Inflammatory macrophage treated with lipopolysaccharide for 4 hours (primary cell): Measurements from ENCODE around the gene RNGTT.
"Not testable (repeated sequence)": the region's sequence is repeated elsewhere in the genome, so short reads cannot be mapped to it uniquely, and the experiment has no call there.

Source experiments
- DNase-seq: peaks from one replicate; pipeline ENCODE4 v3.0.0-alpha.2; 2020

RNGTT gene

GRCh38 chr6:88963139-88964090, at the start of gene RNGTT:
Gene RNGTT (minus strand): TSS chr6:88963618. CDS start chr6:88963409, 209 bp downstream.
- peak; percentile 99 for DNase-seq

DNA sequence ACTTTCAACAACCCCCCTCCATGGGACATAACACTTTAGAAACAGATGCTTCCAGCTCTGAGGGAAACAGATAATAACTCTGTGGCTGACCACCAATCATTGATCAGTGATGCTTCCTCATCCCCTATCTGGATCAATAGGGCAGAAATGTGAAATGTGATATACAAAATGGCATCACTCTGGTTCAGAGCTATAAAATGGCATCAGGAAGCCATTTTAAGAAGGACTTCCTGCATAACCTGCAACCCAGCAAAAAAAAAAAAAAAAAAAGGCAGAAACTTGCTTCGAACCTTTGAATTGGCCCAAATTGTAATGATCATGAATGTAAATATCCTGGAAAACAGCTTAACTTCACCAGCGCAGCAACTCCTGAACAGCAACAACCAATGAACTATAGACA, 48.0 kb upstream of the RNGTT start:
- no peak for DNase-seq

GRCh38 chr6:89010825-89011224, 47.4 kb upstream of the RNGTT start:
- DNase-seq = no peak

DNA sequence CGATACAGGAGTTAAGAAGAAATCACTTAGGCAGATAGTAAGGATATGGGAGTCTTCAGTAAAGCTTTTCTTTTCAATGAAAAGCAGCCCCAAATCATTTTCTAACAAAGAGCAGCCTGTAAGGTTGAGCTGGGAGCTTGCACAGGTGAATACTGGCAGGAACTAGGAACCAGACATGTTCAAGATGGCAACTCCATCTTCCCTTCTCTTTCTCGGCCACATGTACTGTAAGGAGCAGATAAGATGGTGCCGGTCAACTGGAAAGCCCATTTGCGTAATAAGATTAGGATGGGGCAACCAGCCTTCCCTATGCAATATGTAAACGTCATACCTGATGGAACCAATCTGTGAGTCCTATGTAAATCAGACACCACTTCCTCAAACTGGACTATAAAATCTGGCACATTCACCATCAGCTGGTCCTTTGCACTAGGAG, 46.2 kb upstream of the RNGTT start:
- peak; percentile 92 for DNase-seq

GRCh38 chr6:89008815-89009374, 45.5 kb upstream of the RNGTT start:
- no peak for DNase-seq

GRCh38 chr6:89008001-89008814, 44.8 kb upstream of the RNGTT start:
- DNase-seq = peak; percentile 75

GRCh38 chr6:89007209-89008000, 44.0 kb upstream of the RNGTT start:
- DNase-seq = peak; percentile 36

DNA sequence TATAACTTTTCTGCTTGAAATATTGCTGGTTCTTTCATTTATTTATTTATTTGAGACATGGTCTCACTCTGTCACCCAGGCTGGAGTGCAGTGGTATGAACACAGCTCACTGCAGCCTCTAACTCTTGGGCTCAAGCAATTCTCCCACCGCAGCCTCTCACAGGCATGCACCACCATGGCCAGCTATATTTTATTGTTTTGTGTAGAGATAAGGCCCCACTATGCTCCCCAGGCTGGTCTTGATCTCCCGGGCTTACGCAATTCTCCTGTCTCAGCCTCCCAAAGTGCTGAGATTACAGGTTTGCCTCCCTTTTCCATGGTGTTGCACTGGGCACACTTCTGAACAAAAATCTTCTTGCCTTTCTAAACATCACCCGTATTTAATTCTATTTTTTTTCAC, 39.1 kb upstream of the RNGTT start:
- no peak for DNase-seq

GRCh38 chr6:88997327-88997726, 33.9 kb upstream of the RNGTT start:
- no peak for DNase-seq

- DNase-seq = peak; percentile 51
These were observed 29.5 kb upstream of the RNGTT start for GRCh38 chr6:88992741-88993552.

DNA sequence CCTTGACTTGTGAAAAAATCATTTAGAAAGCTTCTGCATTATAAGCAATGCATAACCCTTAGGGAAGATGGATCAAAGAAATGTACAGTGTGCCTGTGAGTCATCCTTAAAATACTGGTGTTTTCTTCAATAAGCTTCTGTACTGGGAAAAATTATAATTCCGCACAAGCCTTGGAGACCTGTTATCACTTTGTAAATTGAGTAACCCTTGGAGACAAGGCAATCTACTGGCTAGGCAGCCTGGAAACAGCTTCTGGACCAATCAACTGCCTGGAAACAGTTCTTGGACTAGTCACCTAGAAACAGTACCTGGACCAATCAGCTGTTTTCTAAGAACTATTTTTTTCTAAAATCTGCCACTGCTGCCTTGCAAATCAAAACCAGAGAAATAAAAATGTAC, 25.8 kb upstream of the RNGTT start:
- no peak for DNase-seq

DNA sequence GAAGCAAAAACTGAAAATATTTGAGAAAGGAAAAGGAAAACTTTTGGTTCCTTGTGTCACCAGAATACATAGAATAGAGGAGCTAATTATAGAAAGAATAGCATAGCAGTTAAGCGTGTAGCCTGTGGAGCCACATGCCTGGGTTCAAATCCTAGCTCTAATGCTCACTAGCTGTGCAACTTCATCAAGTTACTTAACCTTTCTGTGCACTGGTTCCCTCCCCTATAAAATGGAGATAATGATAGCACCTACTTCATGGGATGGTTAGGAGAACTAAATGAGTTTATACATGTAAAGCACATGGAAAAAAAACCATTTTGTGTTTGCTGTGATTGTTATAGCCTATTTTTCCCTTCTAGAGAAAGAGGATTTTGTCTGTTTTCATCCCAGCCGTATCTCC, 24.5 kb upstream of the RNGTT start:
- no peak for DNase-seq

DNA sequence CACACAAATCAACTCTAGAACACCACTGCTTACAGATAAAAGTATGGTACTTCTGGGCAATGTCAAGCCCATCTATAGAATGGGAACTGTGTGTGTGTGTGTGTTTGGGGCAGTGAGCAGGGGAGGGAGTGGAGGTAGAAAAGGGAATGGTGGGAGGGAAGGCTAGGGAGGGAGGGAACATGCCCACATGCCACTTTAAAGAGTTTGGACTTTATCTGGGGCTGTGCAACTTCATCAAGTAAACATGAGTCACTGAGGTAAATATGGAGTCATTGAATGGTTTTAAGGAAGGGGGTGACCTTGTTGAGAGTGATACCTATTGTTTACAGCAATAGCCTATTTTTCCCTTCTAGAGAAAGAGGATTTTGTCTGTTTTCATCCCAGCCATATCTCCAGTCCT, 22.5 kb upstream of the RNGTT start:
- no peak for DNase-seq

GRCh38 chr6:88984606-88985005, 21.2 kb upstream of the RNGTT start:
- DNase-seq = no peak

GRCh38 chr6:88984152-88984551, 20.7 kb upstream of the RNGTT start:
- DNase-seq = no peak

DNA sequence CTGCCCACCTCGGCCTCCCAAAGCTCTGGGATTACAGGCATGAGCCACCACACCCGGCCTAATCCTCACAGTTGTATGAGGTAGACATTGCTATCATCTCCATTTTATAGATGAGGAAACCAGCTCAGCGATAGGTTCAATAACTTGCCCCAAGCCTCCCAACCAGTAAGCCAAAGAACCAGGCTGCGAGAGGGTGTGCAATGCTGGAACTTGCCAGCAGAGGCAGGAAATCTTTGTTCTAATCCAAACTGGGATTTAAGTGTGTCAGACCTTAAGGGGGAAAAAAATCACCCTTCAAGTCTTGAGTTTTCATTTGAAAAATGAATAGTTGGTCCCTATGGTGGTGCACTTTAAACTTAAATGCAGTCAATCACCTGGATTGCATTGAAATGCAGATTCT, 20.1 kb upstream of the RNGTT start:
- peak; percentile 65 for DNase-seq

DNA sequence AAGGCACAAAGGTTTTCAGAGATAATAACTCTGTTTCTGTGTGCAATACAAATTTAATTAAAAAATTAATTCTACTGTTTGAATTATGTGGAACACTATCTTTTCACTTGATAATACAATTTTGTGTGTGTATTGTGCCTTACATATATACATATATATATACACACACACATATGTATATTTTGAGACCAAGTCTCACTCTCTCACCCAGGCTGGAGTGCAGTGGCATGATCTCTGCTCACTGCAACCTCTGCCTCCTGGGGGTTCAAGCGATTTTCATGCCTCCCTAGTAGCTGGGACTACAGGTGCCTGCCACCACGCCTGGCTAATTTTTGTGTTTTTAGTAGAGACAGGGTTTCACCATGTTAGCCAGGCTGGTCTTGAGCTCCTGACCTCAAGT, 19.7 kb upstream of the RNGTT start:
- DNase-seq = not testable (repeated sequence)

GRCh38 chr6:88982720-88983119, 19.3 kb upstream of the RNGTT start:
- peak; percentile 80 for DNase-seq

DNA sequence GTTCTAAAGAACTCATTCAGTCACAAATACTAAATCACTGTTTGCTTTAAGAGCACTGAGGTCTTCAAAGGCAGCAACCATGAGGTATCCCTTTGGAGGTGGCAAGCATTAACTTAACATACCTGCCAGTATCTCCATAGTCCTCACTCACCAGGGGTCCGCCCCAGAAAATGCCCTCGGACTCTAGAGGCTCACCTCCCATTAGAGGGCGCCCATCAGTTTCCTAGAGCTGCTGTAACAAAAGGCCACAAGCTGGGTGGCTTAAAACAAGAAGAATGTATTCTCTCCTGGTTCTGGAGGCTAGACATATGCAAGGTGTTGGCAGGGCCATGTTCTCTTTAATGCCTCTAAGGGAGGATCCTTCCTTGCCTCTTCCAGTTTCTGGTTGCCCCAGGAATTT, 12.0 kb upstream of the RNGTT start:
- no peak for DNase-seq

DNA sequence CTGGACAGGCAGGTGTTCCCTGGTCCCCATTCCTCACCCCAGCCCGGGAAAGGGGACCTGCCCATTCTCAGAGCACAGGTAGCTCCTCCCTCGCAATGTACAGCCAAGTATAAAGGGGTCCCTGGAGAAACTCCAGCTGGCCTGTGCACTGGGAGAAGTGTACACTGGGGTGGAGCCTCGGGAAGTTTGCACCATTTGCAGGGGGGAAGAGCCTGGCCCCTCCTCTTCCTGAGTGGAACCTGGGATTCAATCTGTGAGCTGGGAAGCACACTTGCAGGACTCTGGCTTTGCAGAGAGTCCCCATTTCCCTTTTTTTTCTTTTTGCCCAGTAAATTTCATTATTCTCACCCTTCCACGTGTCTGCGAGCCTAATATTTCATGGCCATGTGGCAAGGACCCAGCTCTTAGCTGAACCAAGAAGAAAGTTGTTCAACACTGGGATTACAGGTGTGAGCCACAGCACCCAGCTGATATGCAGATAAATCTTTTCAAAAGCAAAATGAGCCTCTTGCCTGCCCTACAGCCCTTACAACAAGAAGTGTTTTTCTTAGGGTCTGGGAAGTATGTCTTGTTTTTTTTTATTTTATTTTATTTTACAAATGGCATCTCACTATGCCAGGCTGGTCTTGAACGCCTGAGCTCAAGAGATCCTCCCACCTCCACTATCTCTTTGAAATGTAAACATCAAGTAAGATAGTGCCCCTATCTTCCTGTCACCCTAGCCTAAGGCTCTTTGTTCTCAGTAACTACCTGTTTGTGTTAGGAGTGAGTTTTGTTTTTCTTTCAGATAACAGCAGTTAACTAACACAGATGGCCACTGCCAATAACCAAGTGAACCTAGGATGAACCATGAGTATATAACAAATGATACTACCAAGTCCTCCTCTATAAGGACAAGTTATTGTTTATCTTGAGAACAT, 9.3 kb upstream of the RNGTT start:
- DNase-seq = no peak

- DNase-seq = no peak
These were observed 6.9 kb upstream of the RNGTT start for GRCh38 chr6:88970301-88970700.
